Measurements from ENCODE around the gene ZSWIM5. TPM values are rescaled to one million over a fixed set of nuclear protein-coding genes. Genes with fewer than 3 reads are reported as not detected.
"Not testable (repeated sequence)": the region's sequence is repeated elsewhere in the genome, so short reads cannot be mapped to it uniquely, and the experiment has no call there.

The ZSWIM5 gene
- total RNA-seq, 1 experiment from 2014 or later = not detected

- DNase-seq (ENCODE audit: low read depth) = no peak
These were observed 1.1 kb downstream of the ZSWIM5 start for GRCh38 chr1:45205011-45205909.

GRCh38 chr1:45200906-45201500, 5.4 kb downstream of the ZSWIM5 start:
- no peak for DNase-seq (ENCODE audit: low read depth)

- no peak for DNase-seq (ENCODE audit: low read depth)
These were observed 6.0 kb downstream of the ZSWIM5 start for GRCh38 chr1:45200435-45200834.

GRCh38 chr1:45198185-45198584, 8.2 kb downstream of the ZSWIM5 start:
- DNase-seq (ENCODE audit: low read depth) = no peak

DNA sequence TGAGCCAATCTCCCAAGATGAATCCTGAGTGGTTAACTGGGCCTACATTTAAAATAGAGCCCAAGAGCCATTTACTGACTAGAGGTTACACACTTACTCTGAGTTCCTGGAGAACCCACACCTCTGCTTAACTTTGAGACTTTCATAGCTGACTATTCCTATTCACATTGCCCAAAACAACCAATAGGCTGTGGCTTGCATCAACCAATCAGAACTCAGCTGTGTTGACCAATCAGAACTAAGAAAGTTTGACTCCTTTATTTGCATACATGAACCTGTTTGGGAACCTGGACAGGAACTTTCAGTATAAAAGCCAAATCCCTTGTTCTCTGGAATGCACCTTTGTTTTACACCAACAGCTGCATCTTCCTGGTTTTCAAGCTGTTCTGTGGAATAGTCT, 9.5 kb downstream of the ZSWIM5 start:
- no peak for DNase-seq (ENCODE audit: low read depth)

DNA sequence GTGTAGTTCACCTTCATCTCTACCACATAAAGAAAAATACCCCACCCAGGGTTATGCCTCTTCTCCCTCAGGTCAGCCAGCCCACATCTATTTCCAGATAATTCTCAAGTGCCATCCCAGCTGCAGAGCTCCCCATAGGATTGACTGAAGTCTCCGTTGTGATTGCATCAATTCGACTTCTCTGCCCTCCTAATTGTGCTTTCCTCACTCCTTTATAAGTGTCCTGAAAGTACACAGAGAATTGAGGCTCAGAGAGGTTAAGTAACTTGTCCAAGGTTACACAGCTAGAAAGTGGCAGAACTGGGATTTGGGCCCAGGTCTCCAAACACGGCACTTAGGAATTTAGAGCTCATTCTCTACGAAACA, 15.0 kb downstream of the ZSWIM5 start:
- no peak for DNase-seq (ENCODE audit: low read depth)

GRCh38 chr1:45187725-45188124, 18.7 kb downstream of the ZSWIM5 start:
- no peak for DNase-seq (ENCODE audit: low read depth)

GRCh38 chr1:45179918-45180519, 26.4 kb downstream of the ZSWIM5 start:
- DNase-seq (ENCODE audit: low read depth) = not testable (repeated sequence)

GRCh38 chr1:45177452-45177851, 29.0 kb downstream of the ZSWIM5 start:
- DNase-seq (ENCODE audit: low read depth) = no peak

DNA sequence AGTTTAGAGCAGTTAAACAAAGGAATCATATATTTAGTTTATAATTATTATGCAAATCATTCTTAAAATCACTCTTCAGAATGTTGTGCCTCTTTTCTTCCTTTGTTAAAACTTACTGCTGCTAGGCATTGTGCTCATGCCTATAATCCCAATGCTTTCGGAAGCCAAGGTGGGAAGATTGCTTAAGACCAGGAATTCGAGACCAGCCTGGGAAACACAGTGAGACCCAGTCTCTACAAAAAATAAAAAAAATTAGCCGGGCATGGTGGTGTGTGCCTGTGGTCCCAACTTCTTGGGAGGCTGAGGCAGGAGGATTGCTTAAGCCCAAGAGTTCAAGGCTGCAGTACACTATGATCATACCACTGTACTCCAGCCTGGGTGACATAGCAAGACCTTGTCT, 33.6 kb downstream of the ZSWIM5 start:
- DNase-seq (ENCODE audit: low read depth) = no peak

- DNase-seq (ENCODE audit: low read depth) = peak; percentile 4
These were observed 34.4 kb downstream of the ZSWIM5 start for GRCh38 chr1:45172005-45172404.

DNA sequence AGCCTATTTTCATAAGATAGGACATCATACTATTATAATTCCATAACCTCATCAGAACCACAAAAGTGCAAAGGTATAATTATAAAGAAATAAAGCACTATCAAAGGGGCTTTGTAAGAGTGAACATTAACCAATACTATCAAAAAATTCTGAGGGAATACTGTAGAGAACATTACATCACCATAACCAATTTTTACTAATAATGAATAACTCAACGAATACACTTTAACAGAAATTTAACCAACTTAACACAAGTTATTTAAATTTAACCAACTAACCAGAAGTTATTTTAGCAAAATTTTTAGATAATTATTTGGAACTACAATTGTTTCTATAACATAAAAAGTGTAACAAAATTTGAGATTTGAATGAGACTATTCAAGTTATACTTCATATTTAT, 34.8 kb downstream of the ZSWIM5 start:
- no peak for DNase-seq (ENCODE audit: low read depth)

DNA sequence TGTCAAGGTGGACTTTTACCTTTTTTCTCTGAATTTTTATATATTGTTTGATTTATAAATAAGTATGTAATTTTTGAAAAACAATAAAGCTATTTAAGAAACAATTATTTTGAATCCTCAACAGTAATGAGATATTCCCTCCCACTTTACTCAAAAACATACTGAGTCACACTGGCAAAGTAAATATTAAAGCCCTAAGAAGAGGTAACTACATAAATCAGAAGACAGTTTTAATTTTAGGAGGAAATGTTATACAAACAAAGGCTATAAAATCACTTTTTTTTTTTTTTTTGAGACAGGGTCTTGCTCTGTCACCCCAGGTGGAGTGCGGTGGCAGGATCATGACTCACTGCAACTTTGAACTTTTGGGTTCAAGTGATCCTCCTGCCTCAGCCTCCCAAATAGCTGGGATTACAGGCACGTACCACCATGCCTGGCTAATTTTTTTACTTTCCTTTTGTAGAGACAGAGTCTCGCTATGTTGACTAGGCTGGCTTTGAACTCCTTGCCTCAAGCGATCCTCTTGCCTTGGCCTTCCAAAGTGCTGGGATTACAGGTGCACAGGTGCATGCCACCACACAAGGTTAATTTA, 36.2 kb downstream of the ZSWIM5 start:
- no peak for DNase-seq (ENCODE audit: low read depth)

GRCh38 chr1:45167947-45168346, 38.5 kb downstream of the ZSWIM5 start:
- not testable (repeated sequence) for DNase-seq (ENCODE audit: low read depth)

DNA sequence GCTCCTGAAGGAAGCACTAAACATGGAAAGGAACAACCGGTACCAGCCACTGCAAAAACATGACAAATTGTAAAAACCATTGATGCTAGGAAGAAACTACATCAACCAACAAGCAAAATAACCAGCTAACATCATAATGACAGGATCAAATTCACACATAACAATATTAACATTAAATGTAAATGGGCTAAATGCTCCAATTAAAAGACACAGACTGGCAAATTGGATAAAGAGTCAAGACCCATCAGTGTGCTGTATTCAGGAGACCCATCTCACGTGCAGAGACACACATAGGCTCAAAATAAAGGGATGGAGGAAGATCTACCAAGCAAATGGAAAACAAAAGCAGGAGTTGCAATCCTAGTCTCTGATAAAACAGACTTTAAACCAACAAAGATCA, 42.1 kb downstream of the ZSWIM5 start:
- not testable (repeated sequence) for DNase-seq (ENCODE audit: low read depth)

DNA sequence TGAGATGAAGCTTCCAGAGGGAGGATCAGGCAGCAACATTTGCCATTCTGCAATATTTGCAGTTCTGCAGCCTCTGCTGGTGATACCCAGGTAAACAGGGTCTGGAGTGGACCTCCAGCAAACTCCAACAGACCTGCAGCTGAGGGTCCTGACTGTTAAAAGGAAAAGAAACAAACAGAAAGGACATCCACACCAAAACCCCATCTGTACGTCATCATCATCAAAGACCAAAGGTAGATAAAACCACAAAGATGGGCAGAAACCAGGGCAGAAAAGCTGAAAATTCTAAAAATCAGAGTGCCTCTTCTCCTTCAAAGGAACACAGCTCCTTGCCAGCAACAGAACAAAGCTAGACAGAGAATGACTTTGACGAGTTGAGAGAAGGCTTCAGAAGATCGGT, 43.3 kb downstream of the ZSWIM5 start:
- not testable (repeated sequence) for DNase-seq (ENCODE audit: low read depth)

DNA sequence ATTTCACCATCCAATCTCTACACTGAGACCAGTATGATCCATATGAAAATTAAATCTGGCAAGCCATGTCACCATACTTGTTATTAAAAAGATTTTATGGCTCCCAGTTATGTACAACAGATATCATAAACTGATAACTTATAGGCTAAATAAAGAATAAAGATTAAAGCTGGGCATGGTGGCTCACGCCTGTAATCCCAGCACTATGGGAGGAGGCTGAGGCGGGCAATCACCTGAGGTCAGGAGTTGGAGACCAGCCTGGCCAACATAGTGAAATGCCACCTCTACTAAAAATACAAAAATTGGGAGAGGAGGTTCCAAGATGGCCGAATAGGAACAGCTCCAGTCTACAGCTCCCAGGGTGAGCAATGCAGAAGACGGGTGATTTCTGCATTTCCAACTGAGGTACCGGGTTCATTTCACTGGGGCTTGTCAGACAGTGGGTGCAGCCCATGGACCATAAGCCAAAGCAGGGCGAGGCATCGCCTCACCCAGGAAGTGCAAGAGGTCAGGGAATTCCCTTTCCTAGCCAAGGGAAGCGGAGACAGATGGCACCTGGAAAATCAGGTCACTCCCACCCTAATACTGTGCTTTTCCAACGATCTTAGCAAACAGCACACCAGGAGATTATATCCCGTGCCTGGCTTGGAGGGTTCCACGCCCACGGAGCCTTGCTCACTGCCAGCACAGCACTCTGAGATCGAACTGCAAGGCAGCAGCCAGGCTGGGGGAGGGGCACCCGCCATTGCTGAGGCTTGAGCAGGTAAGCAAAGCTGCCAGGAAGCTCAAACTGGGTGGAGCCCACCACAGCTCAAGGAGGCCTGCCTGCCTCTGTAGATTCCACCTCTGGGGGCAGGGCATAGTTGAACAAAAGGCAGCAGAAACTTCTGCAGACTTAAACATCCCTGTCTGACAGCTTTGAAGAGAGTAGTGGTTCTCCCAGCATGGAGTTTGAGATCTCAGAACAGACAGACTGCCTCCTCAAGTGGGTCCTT, 44.1 kb downstream of the ZSWIM5 start:
- DNase-seq (ENCODE audit: low read depth) = not testable (repeated sequence)

- DNase-seq (ENCODE audit: low read depth) = no peak
These were observed 50.4 kb downstream of the ZSWIM5 start for GRCh38 chr1:45155957-45156356.

GRCh38 chr1:45155423-45155822, 51.0 kb downstream of the ZSWIM5 start:
- DNase-seq (ENCODE audit: low read depth) = no peak

- DNase-seq (ENCODE audit: low read depth) = no peak
These were observed 54.3 kb downstream of the ZSWIM5 start for GRCh38 chr1:45152126-45152525.

All from HT1080 (cell line).